Activated CD4-positive, alpha-beta T cell treated with anti-CD3 and anti-CD28 coated beads, Interleukin-2, amount 50 U/mL, for 24 hours (primary cell): ENCODE results near the gene SLC25A25.
"Not testable (repeated sequence)": the region's sequence is repeated elsewhere in the genome, so short reads cannot be mapped to it uniquely, and the experiment has no call there.

Source experiments
- DNase-seq, 2 donors: peaks; one replicate each; pipeline ENCODE4 v3.0.0-alpha.2; 2020; ENCODE audit warnings: low read depth in 1 of 2, low spot score in 1 of 2

Gene SLC25A25

DNA sequence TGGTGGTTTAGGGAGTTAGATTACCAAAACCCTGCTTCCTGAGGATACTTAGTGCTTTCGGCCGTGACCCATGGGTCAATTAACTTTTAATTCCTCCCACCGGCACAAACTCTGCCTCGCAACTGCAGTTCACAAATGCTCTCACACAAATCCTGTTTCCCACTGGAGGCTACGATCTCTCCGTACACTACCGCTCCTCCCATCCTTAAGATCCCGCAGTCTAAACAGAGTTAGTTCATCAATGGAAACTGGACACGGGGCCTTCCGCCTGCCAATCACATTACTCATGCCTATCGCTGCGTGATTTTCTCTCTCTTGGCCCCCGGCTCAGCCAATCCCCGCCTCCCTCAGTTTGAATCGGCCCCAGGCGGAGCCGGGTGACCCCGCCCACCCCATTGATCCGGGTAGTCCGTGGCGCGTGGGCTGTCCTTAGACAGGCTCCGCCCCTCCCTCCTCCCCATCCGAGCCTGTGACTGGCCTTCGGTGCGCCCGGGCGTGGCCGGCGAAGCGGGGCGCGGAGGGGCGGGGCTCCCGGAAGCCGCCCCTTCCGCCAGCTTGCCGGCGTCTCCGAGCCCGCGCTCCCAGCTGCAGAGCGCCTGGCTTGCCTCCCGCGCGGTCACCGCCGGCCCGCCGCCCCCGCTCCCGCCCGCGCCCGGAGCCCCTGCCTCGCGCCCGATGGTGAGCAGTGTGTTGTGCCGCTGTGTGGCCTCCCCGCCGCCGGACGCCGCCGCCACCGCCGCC, at the start of gene SLC25A25:
SLC25A25 (plus strand) TSS at position 588 of the 741 bp plus-strand sequence; CDS start at position 676, 88 bp downstream.
- peak; percentile 99 to 100 for DNase-seq

DNA sequence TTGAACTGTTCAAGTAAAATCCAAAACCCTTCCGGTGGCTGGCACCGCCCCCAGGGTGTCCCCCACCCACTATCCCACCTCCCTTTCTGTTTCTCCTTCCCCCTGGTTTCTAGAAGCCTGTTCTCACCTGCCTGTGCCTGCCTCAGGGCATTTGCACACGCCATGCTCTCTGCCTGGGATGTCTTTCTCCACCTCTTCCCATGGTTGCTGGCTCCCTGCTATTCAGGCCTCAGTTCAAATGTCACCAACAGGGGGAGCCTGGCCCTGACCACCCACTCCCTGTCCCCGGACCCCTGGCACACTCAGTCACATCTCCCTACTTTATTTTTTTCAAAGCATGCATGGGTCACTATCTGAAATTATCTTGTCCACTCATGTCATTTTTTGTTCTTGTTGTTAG, 47.3 kb upstream of the SLC25A25 start:
- DNase-seq = no peak

DNA sequence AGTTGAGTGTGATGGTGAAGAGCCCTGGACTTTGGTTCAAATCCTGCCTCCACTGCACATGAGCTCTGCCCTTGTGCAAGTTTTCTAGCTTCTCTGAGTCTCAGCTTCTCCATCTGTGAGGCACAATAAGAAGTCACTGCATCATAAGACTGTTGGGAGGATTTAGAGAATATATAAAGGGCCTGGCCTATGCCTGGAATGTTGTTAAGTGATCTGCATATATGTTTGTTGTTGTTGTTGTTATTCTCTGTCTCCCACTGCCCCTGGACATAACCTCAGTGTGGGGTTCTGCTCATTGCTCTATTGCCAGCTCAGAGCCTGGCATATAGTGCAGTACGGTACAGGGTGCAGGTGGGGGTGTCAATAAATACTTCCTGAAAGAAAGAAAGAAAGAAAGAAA, 46.9 kb upstream of the SLC25A25 start:
- DNase-seq = no peak

DNA sequence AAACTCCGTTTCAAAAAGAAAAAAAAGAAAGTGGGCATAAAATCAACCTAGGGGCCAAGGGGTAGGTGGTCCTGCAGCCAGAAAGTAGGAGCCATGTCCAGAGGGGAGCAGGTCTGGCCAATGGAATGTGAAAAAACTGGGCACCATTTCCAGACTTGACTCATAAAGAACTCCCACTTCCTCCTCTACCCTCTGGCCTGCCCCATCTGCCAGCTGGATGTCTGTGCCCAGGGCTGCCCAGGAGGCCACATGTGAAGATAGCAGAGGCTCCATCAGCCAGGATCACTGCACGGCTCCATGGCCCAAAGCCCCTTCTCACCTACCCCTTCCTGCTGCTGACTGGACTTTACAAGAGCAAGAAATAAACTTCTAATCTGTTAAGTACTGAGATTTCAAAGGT, 45.1 kb upstream of the SLC25A25 start:
- no peak for DNase-seq

DNA sequence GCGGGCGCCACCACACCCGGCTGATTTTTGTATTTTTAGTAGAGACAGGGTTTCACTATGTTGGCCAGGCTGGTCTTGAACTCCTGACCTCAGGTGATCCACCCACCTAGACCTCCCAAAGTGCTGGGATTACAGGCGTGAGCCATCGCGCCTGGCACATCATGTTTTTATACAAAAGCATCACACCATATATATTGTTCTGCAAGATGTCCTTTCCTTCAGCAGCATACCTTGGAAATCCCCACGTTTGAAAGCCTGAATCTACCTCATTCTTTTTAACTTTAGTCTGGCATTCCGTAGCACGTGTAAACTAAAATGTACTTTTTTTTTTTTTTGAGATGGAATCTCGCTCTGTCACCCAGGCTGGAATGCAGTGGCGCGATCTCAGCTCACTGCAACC, 44.4 kb upstream of the SLC25A25 start:
- DNase-seq = not testable (repeated sequence)

DNA sequence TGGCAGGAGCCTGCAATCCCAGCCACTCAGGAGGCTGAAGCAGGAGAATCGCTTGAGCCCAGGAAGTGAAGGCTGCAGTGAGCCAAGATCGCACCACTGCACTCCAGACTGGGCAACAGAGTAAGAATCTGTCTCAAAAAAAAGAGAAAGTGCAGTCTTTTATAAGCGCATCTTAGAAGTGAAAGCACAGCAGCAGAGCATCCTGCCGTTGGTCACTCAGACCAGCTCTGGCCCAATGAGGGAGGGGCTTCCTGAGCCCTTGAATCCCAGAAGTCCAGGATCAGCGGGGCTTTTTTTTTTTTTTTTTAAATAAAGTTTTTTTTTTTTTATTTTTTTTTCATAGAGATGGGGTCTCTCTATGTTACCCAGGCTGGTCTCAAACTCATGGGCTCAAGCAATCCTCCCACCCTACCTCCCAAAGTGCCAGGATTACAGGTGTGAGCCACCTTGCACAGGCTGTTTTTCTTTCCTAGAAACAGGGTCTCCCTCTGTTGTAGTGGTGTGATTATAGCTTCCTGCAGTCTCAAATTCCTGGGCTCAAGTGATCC, 43.2 kb upstream of the SLC25A25 start:
- no peak for DNase-seq

DNA sequence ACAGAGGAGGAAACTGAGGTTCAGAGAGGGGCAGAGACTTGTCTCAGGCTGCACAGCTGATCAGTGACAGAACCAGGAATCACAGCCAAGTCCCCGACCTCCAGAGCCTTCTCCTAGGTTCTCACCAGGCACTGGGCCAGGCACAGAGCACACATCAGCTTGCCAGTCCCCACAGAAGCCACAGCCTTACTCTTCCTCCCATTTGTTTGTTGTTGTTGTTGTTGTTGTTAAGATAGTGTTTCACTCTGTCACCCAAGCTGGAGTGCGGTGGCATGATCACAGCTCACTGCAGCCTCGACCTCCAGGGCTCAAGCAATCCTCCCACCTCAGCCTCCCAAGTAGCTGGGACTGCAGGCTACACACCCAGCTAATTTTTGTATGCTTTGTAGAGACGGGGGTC, 42.3 kb upstream of the SLC25A25 start:
- DNase-seq = no peak

DNA sequence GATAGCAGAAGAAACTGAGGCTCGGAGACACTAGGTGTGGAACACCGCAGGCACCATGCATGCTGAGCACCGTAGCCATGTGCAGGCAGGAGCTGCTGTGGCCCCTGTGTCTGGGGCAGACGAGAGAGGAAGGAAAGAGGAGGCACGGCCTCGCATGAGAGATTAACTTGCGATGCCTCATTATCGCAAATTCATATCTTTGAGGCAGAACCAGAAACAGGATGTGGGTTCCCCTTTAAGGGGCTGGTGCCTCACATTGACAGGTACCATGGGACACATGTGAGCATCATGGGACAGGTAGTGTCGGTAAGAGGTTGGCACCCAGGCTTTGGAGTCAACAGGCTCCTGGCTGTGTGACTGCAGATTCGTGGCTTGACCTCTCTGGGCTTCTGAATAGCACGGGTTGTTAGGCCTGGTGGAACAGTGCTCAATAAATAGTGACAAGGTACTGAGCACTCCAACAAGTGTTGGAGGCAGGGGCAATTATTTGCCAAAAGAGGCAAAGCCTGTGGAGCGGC, 41.7 kb upstream of the SLC25A25 start:
- peak; percentile 32 to 76 for DNase-seq

DNA sequence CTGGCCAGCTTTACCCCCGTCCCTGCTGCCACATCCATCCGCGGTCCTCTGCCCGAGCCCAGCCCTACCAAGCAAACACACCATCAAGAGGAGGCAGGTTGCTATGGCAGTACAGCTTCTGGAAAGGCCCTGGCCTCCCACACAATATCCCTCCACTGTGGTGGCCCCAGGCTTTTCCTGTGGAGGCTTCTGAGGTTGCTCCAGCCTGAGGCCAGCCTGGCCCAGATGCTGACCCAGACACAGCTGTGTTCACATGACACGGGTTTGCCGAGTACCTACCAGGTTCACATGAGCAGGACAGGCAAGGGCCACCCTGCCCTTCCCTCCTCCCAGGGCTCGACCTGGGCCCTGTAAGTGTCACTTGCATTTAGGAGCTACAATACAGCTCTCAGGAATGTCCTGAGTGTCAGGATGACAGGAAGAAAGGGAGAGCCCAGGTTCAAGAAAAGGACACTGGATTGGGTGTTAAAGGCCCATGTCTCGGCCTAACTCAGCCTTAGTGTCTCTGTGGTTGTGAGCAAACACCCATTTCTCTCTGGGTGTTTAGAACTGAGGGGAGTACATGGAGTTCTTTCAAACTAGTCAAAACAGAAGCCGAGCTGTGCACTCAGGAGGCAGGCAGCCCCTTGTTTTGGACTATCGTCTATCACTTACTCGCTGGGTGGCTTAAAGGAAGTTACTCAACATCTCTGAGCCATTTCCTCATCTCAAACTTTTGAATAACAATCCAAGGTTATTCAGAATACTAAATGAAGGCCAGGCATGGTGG, 41.1 kb upstream of the SLC25A25 start:
- DNase-seq = peak in 1 of 2 donors; percentile 54

DNA sequence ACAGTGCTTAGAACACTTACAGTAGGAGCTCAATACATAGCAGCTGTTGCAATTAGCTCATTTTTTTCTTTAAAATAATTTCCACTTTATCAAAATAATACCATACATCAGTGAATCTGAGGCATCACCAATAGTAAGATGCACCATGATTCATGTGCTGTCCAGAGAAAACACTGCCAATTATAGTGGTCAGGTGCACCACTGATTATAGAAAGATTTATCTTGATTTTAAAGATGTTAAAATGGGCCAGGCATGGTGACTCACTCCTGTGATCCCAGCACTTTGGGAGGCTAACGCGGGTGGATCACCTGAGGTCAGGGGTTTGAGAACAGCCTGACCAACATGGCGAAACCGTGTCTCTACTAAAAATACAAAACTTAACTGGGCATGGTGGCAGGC, 40.3 kb upstream of the SLC25A25 start:
- DNase-seq = no peak

DNA sequence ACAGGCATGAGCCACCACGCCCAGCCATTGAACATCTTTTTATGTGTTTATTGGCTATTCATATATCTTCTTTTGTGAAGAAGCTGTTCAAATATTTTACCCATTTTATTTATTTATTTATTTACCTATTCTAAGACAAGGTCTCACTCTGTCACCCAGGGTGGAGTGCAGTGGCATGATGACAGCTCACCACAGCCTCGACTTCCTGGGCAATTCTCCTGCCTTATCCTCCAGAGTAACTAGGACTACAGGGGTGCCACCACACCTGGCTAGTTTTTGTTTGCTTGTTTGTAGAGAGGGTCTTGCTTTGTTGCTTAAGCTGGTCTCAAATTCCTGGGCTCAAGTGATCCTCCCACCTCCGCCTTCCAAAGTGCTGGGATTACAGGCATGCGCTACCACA, 34.4 kb upstream of the SLC25A25 start:
- DNase-seq = no peak

DNA sequence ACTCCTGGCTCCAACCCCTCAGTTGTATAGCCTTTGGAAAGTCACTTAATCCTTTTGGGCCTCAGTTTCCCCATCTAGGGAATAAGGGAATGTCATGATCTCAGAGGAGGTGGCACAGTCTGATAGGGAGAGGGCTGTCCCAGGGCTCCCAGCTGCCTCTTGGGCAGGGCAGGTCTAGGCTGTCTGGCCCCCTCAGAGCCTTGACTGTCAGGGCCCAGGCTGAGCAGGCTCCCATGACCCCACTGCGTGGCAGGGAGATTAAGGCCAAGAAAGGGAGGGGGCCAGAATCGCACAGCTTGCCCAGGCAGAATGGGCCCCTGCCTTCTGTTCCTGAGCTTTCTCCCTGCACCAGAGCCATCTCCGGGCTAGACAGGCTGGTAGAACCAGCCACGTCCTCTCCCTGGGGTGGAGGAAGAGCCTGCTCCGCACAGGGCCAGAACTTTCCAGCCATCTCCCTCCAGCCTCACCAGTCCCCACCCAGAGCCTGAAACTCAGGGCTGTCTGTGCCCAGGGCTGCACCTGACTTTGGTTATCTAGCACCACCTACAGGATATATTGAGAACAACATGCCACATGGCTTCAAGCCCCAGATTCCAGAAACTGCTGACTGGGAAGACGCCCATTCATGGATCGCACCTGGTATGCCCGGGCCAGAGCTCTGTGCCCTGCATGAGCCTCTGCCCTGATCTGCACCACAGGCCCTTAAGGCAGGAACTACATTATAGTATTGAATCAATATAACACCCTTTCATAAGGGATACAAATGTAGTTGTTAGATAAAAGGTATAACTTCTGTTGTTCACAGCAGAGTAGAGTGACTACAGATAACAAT, 33.0 kb upstream of the SLC25A25 start:
- peak; percentile 33 to 71 for DNase-seq

DNA sequence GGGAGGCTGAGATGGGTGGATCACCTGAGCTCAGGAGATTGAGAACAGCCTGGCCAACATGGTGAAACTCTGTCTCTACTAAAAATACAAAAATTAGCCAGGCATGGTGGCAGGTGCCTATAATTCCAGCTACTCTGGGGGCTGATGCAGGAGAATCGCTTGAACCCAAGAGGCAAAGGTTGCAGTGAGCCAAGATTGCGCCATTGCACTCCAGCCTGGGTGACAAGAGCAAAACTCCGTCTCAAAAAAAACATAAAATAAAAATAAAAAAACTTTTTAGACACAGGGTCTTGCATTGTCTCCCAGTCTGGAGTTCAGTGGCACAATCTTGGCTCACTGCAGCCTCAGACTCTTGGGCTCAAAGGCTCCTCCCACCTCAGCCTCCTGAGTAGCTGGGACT, 31.5 kb upstream of the SLC25A25 start:
- DNase-seq = not testable (repeated sequence)

DNA sequence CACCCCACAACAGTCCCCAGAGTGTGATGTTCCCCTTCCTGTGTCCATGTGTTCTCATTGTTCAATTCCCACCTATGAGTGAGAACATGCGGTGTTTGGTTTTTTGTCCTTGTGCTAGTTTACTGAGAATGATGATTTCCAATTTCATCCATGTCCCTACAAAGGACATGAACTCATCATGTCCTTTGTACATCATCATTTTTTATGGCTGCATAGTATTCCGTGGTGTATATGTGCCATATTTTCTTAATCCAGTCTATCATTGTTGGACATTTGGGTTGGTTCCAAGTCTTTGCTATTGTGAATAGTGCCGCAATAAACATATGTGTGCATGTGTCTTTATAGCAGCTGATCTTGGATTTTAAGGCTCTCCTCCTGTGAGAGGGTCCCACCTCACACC, 27.2 kb upstream of the SLC25A25 start:
- not testable (repeated sequence) for DNase-seq

DNA sequence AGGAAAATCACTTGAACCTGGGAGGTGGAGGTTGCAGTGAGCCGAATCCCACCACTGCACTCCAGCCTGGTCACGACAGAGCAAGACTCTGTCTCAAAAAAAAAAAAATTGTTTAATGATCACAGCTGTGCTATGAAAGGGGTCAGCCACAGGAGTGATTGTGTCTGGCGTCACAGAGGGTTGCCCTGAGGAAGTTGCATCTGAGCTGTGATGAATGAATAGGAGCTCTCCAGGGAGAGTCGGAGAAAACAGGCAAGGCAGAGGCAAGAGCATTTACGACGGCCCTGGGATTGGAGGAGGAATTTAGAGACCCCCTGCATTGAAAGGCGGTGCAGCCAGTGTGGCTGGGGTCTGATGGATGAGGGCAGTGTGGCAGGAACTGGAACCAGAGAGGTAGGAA, 26.0 kb upstream of the SLC25A25 start:
- no peak for DNase-seq

DNA sequence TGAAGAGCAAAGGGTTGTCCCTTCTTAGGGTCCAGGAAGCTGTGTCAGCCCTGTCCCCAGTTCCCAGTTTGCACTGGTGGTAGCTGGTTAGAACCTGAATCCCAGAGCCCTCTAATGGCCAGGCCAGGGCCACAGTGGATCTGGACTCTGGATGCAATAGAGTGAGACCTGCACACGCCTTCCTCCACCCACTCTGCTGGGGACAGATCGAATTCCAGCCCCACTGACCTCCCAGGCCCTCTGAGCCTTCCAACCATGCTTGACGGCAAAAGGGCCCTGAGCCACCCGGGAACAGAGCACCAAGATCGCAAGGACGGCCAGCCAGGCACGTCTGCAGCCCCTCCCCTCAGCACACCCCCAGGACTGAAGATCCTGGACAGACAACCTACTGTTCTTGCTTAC, 24.6 kb upstream of the SLC25A25 start:
- DNase-seq = no peak

DNA sequence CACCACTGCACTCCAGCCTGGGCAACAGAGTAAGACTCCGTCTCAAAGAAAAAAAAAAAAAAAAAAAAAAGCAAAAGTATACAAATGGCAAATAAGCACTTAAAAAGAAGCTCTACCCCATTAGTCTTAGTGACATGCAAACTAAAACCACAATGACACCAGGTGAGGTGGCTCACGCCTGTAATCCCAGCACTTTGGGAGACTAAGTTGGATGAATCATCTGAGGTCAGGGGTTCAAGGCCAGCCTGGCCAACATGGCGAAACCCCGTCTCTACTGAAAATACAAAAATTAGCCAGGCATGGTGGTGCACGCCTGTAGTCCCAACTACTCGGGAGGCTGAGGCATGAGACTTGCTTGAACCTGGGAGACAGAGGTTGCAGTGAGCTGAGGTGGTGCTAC, 22.6 kb upstream of the SLC25A25 start:
- DNase-seq = not testable (repeated sequence)

DNA sequence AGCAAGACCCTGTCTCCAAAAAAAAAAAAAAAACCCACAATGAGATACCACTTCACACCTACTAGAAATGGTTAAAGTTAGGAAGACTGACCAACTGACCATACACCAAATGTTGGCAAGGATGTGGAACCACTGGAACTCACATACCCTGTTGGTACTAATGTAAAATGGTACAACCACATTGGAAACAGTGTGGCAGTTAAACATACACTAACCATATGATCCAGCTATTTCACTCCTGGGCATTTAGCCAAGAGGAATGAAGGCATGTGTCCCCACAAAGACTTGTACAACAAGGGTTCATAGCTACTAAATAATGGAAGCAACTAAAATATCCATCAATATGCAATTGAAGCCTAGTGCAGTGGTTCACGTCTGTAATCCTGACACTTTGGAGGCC, 22.2 kb upstream of the SLC25A25 start:
- no peak for DNase-seq

DNA sequence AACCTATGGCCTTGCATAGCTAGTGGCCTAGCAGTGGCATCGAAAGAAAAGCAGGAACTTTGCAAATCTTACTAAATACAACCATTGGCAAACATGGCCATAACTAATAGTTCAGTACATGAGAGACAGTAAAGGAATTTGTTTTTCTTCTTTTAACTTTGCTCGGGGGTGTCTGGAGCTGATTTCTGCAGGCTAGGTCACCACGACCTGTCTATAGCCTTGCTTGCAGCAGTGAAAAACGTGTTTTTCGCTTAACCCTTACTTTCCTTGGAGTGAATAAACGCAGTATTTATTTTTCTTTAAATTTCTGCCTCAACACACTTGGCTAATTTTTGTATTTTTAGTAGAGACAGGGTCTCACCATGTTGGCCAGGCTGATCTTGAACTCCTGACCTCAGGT, 20.8 kb upstream of the SLC25A25 start:
- DNase-seq = no peak

DNA sequence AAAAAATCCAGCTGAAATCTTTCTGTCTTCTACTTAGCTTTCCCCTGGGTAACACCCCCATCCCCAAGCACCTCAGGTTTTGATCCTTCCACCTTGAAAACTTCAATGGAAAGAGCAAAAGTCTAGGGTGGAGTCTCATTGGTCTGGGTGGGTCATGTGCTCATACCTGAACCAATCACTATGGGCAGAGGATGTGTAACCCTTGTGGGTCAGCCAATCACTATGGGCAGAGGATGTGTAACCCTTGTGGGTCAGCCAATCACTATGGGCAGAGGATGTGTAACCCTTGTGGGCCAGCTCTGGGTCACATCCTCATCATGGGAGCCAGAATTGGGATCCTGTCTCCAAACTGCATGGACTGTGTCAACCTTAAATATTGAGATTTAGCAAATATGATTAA, 19.4 kb upstream of the SLC25A25 start:
- no peak for DNase-seq

DNA sequence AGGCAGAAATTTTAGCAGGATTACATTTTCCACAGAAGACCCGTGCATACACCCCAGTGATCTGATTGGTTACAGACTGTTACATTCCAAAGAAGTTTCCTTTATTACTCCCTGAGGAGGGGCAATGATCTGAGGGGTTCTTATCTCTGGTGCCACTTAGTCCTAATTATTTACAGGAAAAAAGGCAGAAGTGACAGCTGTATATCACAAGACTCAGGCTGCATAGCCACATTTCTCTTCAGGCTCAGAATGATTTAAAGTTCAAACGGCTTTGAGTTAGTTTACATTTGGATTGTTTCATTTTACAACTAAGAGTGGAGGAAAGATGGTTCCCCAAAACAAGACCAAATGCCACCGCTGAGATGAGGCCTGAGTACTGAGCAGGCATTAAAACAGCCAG, 18.2 kb upstream of the SLC25A25 start:
- DNase-seq = no peak
